ENCODE data around the gene MOCOS. TPM values are rescaled to one million over a fixed set of nuclear protein-coding genes. Genes with fewer than 3 reads are reported as not detected.

Gene MOCOS
- total RNA-seq, 1 experiment from 2014 or later = 5.5 TPM

GRCh38 chr18:36300211-36300610 is 112.9 kb downstream of the MOCOS start:
- no peaks in the 10 kb centered on the region for H3K36me3 ChIP-seq (ENCODE audit: control insufficient read depth, insufficient read depth, low read length)
- no peaks in the 10 kb centered on the region for H3K4me1 Mint-ChIP-seq (ENCODE audit: low read depth, unreplicated experiment)
- no peaks in the 10 kb centered on the region for H3K27me3 ChIP-seq (replicated peaks; ENCODE audit: control insufficient read depth, insufficient read depth, low read length)
- H3K9me3 Mint-ChIP-seq (ENCODE audit: unreplicated experiment) = no peaks in the 10 kb centered on the region
- DNase-seq = no peak
- BruUV-seq (replicated peaks) = no TSS peak
- H3K27ac Mint-ChIP-seq (ENCODE audit: unreplicated experiment) = no peak overlapping the region
- intact Hi-C loops (cut with micrococcal nuclease; ENCODE audit: unreplicated experiment) = no loop called here
- no peak overlapping the region for H3K4me3 ChIP-seq (ENCODE audit: low read depth, low read length)
- ChIA-PET POLR2A (no interaction called here), CTCF (no interaction called here)
- no peak for TF ChIP-seq CTCF (IDR thresholded peaks at IDR 0.05; ENCODE audit: insufficient read depth in 1 of 2, low read depth in 1 of 2, low read length in 1 of 2, severe bottlenecking in 1 of 2, unreplicated experiment in 1 of 2)
- H3K9me3 ChIP-seq = no peaks in the 10 kb centered on the region
- H3K36me3 Mint-ChIP-seq (ENCODE audit: insufficient read depth, unreplicated experiment) = no peaks in the 10 kb centered on the region
- peaks cover 15% of the 10 kb centered on the region for H3K27me3 Mint-ChIP-seq (ENCODE audit: insufficient read depth, unreplicated experiment)
- H3K4me3 Mint-ChIP-seq (ENCODE audit: unreplicated experiment) = no peak overlapping the region
- no peaks in the 10 kb centered on the region for H3K4me1 ChIP-seq

DNA sequence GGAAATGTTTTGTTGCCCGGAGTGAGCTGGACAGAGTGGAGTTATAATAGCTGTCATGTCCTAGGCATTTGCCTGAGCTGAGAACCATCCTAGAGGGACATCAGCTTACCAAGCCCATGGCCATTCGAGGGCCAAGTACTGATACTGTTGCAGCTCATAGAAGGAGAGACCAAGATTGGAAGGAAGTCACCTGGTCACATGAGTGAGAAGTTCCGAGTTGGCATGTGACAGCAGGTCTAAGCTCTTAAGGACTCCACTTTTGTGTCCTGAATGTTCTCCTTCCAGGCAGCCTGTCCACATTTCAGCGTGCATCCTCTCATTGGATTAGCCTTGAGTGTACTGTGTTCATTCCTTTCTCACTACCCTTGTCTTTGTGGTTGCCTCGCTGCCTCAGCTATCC is 114.6 kb downstream of the MOCOS start:
- TF ChIP-seq CTCF (IDR thresholded peaks at IDR 0.05; ENCODE audit: insufficient read depth in 1 of 2, low read depth in 1 of 2, low read length in 1 of 2, severe bottlenecking in 1 of 2, unreplicated experiment in 1 of 2) = no peak
- no peak overlapping the region for H3K4me3 ChIP-seq (ENCODE audit: low read depth, low read length)
- Mint-ChIP-seq H3K27ac (ENCODE audit: unreplicated experiment) (no peak overlapping the region), H3K36me3 (ENCODE audit: insufficient read depth, unreplicated experiment) (no peaks in the 10 kb centered on the region), H3K4me3 (ENCODE audit: unreplicated experiment) (no peak overlapping the region), H3K27me3 (ENCODE audit: insufficient read depth, unreplicated experiment) (peaks cover 15% of the 10 kb centered on the region), H3K9me3 (ENCODE audit: unreplicated experiment) (no peaks in the 10 kb centered on the region), H3K4me1 (ENCODE audit: low read depth, unreplicated experiment) (no peaks in the 10 kb centered on the region)
- no peaks in the 10 kb centered on the region for H3K27me3 ChIP-seq (replicated peaks; ENCODE audit: control insufficient read depth, insufficient read depth, low read length)
- POLR2A ChIA-PET = no interaction called here
- intact Hi-C loops (cut with micrococcal nuclease; ENCODE audit: unreplicated experiment) = no loop called here
- BruUV-seq (replicated peaks) = no TSS peak
- H3K4me1 ChIP-seq = no peaks in the 10 kb centered on the region
- no peaks in the 10 kb centered on the region for H3K36me3 ChIP-seq (ENCODE audit: control insufficient read depth, insufficient read depth, low read length)
- CTCF ChIA-PET = interaction anchor here (0.7 kb wide), 1 partner anchor 111 kb away, joined by 3 read pairs; no protein-coding TSS in a partner anchor
- no peak for DNase-seq
- H3K9me3 ChIP-seq = no peaks in the 10 kb centered on the region

DNA sequence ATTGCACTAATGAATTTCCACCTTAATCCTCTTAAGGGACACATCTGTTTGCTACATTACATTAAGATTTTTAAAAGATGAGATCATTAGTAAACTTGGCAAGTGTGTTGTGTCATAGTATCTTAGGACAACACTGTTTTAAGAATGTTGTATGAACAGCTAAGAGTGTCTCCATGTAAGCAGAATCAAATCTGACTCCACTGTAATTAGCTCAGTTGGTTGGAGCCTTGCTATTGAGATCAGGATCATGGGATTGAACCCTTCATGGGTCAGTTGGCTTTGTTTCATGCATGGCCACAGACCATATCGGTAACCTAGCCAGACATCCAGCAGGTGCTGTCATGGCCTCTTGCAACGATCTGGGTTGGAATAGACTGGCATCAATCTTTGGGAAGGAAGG is 115.4 kb downstream of the MOCOS start:
- Mint-ChIP-seq H3K4me3 (ENCODE audit: unreplicated experiment) (no peak overlapping the region), H3K27me3 (ENCODE audit: insufficient read depth, unreplicated experiment) (peaks cover 15% of the 10 kb centered on the region), H3K36me3 (ENCODE audit: insufficient read depth, unreplicated experiment) (no peaks in the 10 kb centered on the region), H3K4me1 (ENCODE audit: low read depth, unreplicated experiment) (no peaks in the 10 kb centered on the region), H3K9me3 (ENCODE audit: unreplicated experiment) (no peaks in the 10 kb centered on the region), H3K27ac (ENCODE audit: unreplicated experiment) (no peak overlapping the region)
- intact Hi-C loops (cut with micrococcal nuclease; ENCODE audit: unreplicated experiment) = no loop called here
- no peaks in the 10 kb centered on the region for H3K36me3 ChIP-seq (ENCODE audit: control insufficient read depth, insufficient read depth, low read length)
- H3K4me3 ChIP-seq (ENCODE audit: low read depth, low read length) = no peak overlapping the region
- TF ChIP-seq CTCF (IDR thresholded peaks at IDR 0.05; ENCODE audit: insufficient read depth in 1 of 2, low read depth in 1 of 2, low read length in 1 of 2, severe bottlenecking in 1 of 2, unreplicated experiment in 1 of 2) = no peak
- H3K27me3 ChIP-seq (replicated peaks; ENCODE audit: control insufficient read depth, insufficient read depth, low read length) = no peaks in the 10 kb centered on the region
- POLR2A ChIA-PET = no interaction called here
- no peak for DNase-seq
- BruUV-seq (replicated peaks) = no TSS peak
- H3K4me1 ChIP-seq = no peaks in the 10 kb centered on the region
- H3K9me3 ChIP-seq = no peaks in the 10 kb centered on the region
- CTCF ChIA-PET = no interaction called here
